HG02943 (cell line): ENCODE data around the gene COL13A1.

ENCODE experiments used
- ATAC-seq: cut with Tn5 transposase; IDR thresholded peaks from one replicate; pipeline ENCODE4 v1.9.1; 2021; ENCODE audit warnings: mild to moderate bottlenecking, low read depth, moderate library complexity; ENCODE audit not compliant: unreplicated experiment

COL13A1 gene

GRCh38 chr10:69863580-69863979, 61.9 kb downstream of the COL13A1 start:
- no peak for ATAC-seq

- no peak for ATAC-seq
Observed at GRCh38 chr10:69864321-69864720, 62.6 kb downstream of the COL13A1 start.

- no peak for ATAC-seq
Observed at GRCh38 chr10:69865450-69865849, 63.7 kb downstream of the COL13A1 start.

GRCh38 chr10:69866246-69866687, 64.6 kb downstream of the COL13A1 start:
- ATAC-seq = no peak

GRCh38 chr10:69866688-69867461, 65.2 kb downstream of the COL13A1 start:
- no peak for ATAC-seq

- ATAC-seq = no peak
Observed at GRCh38 chr10:69867699-69868558, 66.2 kb downstream of the COL13A1 start.

GRCh38 chr10:69868821-69869220, 67.1 kb downstream of the COL13A1 start:
- no peak for ATAC-seq

GRCh38 chr10:69869291-69869961, 67.7 kb downstream of the COL13A1 start:
- ATAC-seq = no peak

- ATAC-seq = no peak
Observed at GRCh38 chr10:69870591-69870990, 68.9 kb downstream of the COL13A1 start.

- ATAC-seq = no peak
Observed at GRCh38 chr10:69871074-69871473, 69.4 kb downstream of the COL13A1 start.

GRCh38 chr10:69872323-69872722, 70.6 kb downstream of the COL13A1 start:
- no peak for ATAC-seq

GRCh38 chr10:69873135-69873639, 71.5 kb downstream of the COL13A1 start:
- ATAC-seq = no peak

- no peak for ATAC-seq
Observed at GRCh38 chr10:69874449-69874848, 72.7 kb downstream of the COL13A1 start.

- no peak for ATAC-seq
Observed at GRCh38 chr10:69875856-69876255, 74.2 kb downstream of the COL13A1 start.

GRCh38 chr10:69876286-69876685, 74.6 kb downstream of the COL13A1 start:
- no peak for ATAC-seq

- ATAC-seq = no peak
Observed at GRCh38 chr10:69876931-69877330, 75.2 kb downstream of the COL13A1 start.

GRCh38 chr10:69878038-69878437, 76.3 kb downstream of the COL13A1 start:
- no peak for ATAC-seq

- ATAC-seq = no peak
Observed at GRCh38 chr10:69878951-69879350, 77.2 kb downstream of the COL13A1 start.

- ATAC-seq = no peak
Observed at GRCh38 chr10:69879634-69880257, 78.0 kb downstream of the COL13A1 start.

GRCh38 chr10:69880301-69881081, 78.8 kb downstream of the COL13A1 start:
- no peak for ATAC-seq
